HEK293T (cell line): ENCODE results near the gene CDC42SE2.

ENCODE experiments used
- CTCF ChIA-PET: fragments of 350-600 bp; formaldehyde crosslinking; extraction: SDS; loops from one replicate; lab custom pipeline; 2021; ENCODE audit warnings: antibody characterized with exemption, inconsistent platforms; lab: Yijun Ruan, JAX
- POLR2A ChIA-PET: fragments of 350-600 bp; formaldehyde crosslinking; extraction: SDS; loops from one replicate; lab custom pipeline; 2020; ENCODE audit warnings: antibody characterized with exemption, inconsistent platforms; lab: Yijun Ruan, JAX
- DNase-seq: peaks from one replicate; pipeline ENCODE4 v3.0.0; 2012; ENCODE audit warnings: mixed read lengths; ENCODE audit errors: extremely low spot score
- ARNT ChIP-seq: fragments of 450-650 bp; IDR thresholded peaks from 2 replicates; pipeline ENCODE4 v1.6.1; 2017; ENCODE audit warnings: mild to moderate bottlenecking
- BHLHE40 ChIP-seq: fragments of 450-650 bp; IDR thresholded peaks from 2 replicates; pipeline ENCODE4 v1.6.1; 2016; ENCODE audit warnings: mild to moderate bottlenecking, moderate library complexity, borderline replicate concordance
- CTBP1 ChIP-seq: fragments of 450-650 bp; IDR thresholded peaks from 2 replicates; pipeline ENCODE4 v1.6.1; 2016; ENCODE audit warnings: borderline replicate concordance
- ELF4 ChIP-seq: fragments of 450-650 bp; IDR thresholded peaks from 2 replicates; pipeline ENCODE4 v1.6.1; 2017; ENCODE audit warnings: antibody characterized with exemption
- FOXA1 ChIP-seq: fragments of 450-650 bp; IDR thresholded peaks from 2 replicates; pipeline ENCODE4 v1.6.1; 2016; ENCODE audit warnings: mild to moderate bottlenecking
- FOXK2 ChIP-seq: fragments of 450-650 bp; IDR thresholded peaks from 2 replicates; pipeline ENCODE4 v1.6.1; 2016; ENCODE audit warnings: mild to moderate bottlenecking
- FOXM1 ChIP-seq: fragments of 450-650 bp; IDR thresholded peaks from 2 replicates; pipeline ENCODE4 v1.6.1; 2017; ENCODE audit warnings: mild to moderate bottlenecking, borderline replicate concordance
- HDGF ChIP-seq: fragments of 450-650 bp; IDR thresholded peaks from 2 replicates; pipeline ENCODE4 v1.6.1; 2017; ENCODE audit warnings: antibody characterized with exemption, borderline replicate concordance
- L3MBTL2 ChIP-seq: fragments of 450-650 bp; conservative IDR thresholded peaks from 2 replicates; pipeline ENCODE4 v1.6.1; 2016; ENCODE audit warnings: mild to moderate bottlenecking
- LEF1 ChIP-seq: fragments of 450-650 bp; IDR thresholded peaks from 2 replicates; pipeline ENCODE4 v1.6.1; 2017; ENCODE audit warnings: mild to moderate bottlenecking, borderline replicate concordance
- NFRKB ChIP-seq: fragments of 450-650 bp; IDR thresholded peaks from 2 replicates; pipeline ENCODE4 v1.6.1; 2016; ENCODE audit warnings: mild to moderate bottlenecking, moderate library complexity
- SP1 ChIP-seq: fragments of 450-650 bp; IDR thresholded peaks from 2 replicates; pipeline ENCODE4 v1.6.1; 2017
- SUZ12 ChIP-seq: fragments of 450-650 bp; IDR thresholded peaks from 2 replicates; pipeline ENCODE4 v1.6.1; 2016; ENCODE audit warnings: mild to moderate bottlenecking
- TARDBP ChIP-seq: fragments of 450-650 bp; IDR thresholded peaks from 2 replicates; pipeline ENCODE4 v1.6.1; 2016
- ZNF384 ChIP-seq: fragments of 450-650 bp; IDR thresholded peaks from 2 replicates; pipeline ENCODE4 v1.6.1; 2016
- TF ChIP-seq, protein P1 (sequence below): fragments of 450-650 bp; IDR thresholded peaks from 2 replicates; pipeline ENCODE4 v1.6.1; 2016

CDC42SE2 gene

DNA sequence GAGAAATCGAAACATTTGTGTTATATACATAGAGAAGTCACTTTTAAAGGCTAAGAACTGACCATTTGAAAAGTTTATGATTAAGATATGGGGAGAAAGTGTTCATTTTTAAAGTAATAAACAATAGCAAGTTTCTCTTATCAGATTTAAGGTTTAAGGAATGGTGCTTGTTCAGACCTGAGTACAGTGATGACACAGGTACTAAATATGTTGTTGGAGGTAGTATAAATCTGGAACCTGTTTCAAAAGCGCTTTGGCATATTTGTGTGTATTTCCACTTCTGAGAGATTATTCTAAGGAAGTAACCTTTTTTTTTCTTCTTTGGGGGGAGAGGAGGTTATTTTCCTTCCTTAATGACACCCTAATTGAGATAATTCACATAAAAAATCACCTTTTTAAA lies 18.4 kb downstream of the CDC42SE2 start:
- DNase-seq, result no peak
- POLR2A ChIA-PET, result no interaction called here
- TF ChIP-seq LEF1, result no peak
- TF ChIP-seq, protein P1, sequence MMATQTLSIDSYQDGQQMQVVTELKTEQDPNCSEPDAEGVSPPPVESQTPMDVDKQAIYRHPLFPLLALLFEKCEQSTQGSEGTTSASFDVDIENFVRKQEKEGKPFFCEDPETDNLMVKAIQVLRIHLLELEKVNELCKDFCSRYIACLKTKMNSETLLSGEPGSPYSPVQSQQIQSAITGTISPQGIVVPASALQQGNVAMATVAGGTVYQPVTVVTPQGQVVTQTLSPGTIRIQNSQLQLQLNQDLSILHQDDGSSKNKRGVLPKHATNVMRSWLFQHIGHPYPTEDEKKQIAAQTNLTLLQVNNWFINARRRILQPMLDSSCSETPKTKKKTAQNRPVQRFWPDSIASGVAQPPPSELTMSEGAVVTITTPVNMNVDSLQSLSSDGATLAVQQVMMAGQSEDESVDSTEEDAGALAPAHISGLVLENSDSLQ, result no peak
- no peak for TF ChIP-seq BHLHE40
- TF ChIP-seq ELF4, result no peak
- no peak for TF ChIP-seq L3MBTL2
- no peak for TF ChIP-seq HDGF
- no peak for TF ChIP-seq NFRKB
- no peak for TF ChIP-seq FOXA1
- no peak for TF ChIP-seq ARNT
- TF ChIP-seq ZNF384, result no peak
- no peak for TF ChIP-seq CTBP1
- TF ChIP-seq FOXM1, result no peak
- no peak for TF ChIP-seq SUZ12
- no peak for TF ChIP-seq FOXK2
- CTCF ChIA-PET, result no interaction called here

DNA sequence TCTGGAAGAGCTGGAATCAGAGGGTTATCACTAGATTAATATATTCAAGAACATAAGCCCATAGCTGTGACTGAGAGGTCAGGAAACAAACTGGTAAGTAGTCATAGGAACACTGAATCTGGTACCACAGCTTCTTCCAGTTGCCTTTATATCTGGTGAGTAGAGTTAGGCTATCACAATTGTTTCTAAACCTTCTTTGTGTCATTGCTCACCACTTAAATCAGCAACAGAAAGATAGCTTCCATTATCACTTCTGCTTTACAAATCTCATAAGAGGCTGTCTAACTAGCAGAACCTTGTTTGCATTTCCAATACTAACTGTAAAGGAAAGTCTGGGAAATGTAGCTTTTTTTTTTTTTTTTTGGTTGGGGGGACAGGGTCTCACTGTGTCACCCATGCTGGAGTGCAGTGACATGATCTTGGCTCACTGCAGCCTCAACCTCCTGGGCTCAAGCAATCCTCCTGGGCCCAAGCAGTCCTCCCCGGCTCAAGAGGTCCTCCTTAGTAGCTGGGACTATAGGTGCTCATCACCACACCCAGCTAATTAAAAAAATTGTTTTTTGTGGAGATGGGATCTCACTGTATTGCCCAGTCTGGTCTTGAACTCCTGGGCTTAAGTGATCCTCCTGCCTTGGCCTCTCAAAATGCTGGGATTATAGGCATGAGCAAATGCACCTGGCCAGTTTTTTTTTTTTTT lies 22.0 kb downstream of the CDC42SE2 start:
- CTCF ChIA-PET, result no interaction called here
- DNase-seq, result no peak
- TF ChIP-seq FOXM1, result no peak
- no peak for TF ChIP-seq BHLHE40
- TF ChIP-seq, protein P1, result no peak
- no peak for TF ChIP-seq HDGF
- no peak for TF ChIP-seq L3MBTL2
- no peak for TF ChIP-seq FOXK2
- TF ChIP-seq CTBP1, result no peak
- no peak for TF ChIP-seq NFRKB
- no peak for TF ChIP-seq SP1
- no peak for TF ChIP-seq ARNT
- TF ChIP-seq SUZ12, result no peak
- TF ChIP-seq ELF4, result no peak
- no peak for TF ChIP-seq TARDBP
- no peak for TF ChIP-seq LEF1
- TF ChIP-seq ZNF384, result no peak
- no peak for TF ChIP-seq FOXA1
- POLR2A ChIA-PET, result interaction anchor here (0.6 kb wide), 1 partner anchor 22 kb away, joined by 3 read pairs; the partner anchor contains the start of gene CDC42SE2

DNA sequence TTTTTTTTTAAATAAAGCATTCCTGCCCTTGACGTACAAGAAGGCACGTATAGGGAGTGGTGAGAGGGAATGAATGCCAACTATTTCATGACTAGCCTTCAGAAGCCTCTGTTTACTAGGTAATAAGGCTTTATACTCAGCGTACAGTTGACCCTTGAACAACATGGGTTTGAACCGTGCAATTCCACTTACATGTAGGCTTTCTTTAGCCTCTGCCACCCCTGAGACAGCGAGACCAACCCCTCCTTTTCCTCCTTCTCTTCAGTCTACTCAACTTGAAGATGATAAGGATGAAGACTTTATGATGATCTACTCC lies 22.5 kb downstream of the CDC42SE2 start:
- ChIA-PET CTCF (no interaction called here), POLR2A (no interaction called here)
- TF ChIP-seq TARDBP (no peak), NFRKB (no peak), ZNF384 (no peak), FOXK2 (no peak), HDGF (no peak), LEF1 (no peak), SP1 (no peak)
- TF ChIP-seq, protein P1, result no peak
- DNase-seq, result no peak

DNA sequence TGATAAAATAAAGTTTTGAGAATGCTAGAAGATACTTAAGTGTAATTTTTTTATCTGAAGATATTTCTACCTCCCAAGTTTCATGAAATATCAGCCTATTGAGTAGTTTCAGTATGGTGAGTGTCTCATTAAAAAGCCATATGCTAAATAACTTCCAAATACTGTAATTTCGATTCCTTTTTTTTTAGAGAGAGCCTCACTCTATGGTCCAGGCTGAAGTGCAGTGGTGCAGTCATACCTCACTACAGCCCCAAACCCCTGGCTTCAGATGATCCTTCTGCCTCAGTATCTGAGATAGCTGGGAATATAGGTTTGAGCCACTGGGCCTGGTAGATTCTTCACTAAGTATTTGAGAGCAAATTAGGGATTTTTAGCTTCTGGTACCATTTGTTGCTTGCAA lies 24.5 kb downstream of the CDC42SE2 start:
- ChIA-PET POLR2A (no interaction called here), CTCF (no interaction called here)
- TF ChIP-seq SUZ12 (no peak), LEF1 (no peak), FOXA1 (no peak)
- DNase-seq, result no peak

DNA sequence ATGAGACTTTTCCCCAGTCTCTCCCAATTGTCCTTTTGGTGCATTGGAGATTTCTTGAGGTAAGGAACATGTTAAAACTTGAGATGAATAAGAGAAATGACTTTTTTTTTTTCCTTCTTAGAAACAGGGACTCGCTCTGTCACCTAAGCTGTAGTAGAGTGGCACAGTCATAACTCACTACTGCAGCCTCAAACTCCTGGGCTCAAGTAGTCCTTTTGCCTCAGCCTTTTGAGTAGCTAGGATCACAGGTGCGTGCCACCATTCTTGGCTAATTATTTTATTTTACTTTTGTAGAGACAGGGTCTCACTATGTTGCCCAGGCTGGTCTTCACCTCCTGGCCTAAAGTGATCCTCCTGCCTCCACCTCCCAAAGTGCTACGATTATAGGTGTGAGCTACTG lies 25.9 kb downstream of the CDC42SE2 start:
- ChIA-PET POLR2A (no interaction called here), CTCF (no interaction called here)
- no peak for TF ChIP-seq ZNF384
- no peak for TF ChIP-seq BHLHE40
- no peak for TF ChIP-seq ELF4
- TF ChIP-seq, protein P1, result no peak
- TF ChIP-seq FOXK2, result no peak
- no peak for TF ChIP-seq FOXM1
- TF ChIP-seq LEF1, result no peak
- no peak for TF ChIP-seq FOXA1
- TF ChIP-seq ARNT, result no peak
- TF ChIP-seq L3MBTL2, result no peak
- TF ChIP-seq SUZ12, result no peak
- no peak for TF ChIP-seq NFRKB
- TF ChIP-seq SP1, result no peak
- no peak for TF ChIP-seq TARDBP
- no peak for TF ChIP-seq CTBP1
- TF ChIP-seq HDGF, result no peak
- no peak for DNase-seq

DNA sequence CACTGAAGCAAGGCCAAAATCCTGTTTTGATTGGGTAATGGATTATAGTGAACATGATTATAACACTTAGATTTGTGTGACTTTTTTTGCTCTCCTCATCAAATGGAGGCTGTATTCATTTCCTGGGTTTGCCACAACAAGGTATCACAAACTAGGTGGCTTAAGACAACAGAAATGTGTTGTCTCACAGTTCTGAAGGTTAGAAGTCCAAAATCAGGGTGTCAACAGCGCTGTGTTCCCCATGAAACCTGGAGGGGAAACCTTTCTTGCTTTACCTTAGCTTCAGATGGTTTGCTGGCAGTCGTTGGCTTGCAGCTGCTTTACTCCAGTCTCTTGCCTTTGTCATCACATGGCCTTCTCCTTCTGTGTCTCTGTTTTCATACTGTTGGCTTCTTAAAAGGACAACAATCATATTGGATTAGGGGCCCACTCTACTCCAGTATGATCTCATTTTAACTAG lies 32.4 kb downstream of the CDC42SE2 start:
- ChIA-PET CTCF (no interaction called here), POLR2A (no interaction called here)
- no peak for TF ChIP-seq BHLHE40
- no peak for TF ChIP-seq ARNT
- TF ChIP-seq FOXK2, result no peak
- TF ChIP-seq, protein P1, result no peak
- TF ChIP-seq FOXM1, result no peak
- no peak for TF ChIP-seq TARDBP
- TF ChIP-seq LEF1, result no peak
- no peak for TF ChIP-seq HDGF
- no peak for TF ChIP-seq SP1
- DNase-seq, result no peak
